Heart left ventricle (tissue), 16 donors: ENCODE data around the gene CCDC183. TPM values are rescaled to one million over a fixed set of nuclear protein-coding genes. Genes with fewer than 3 reads are reported as not detected.
A peak's percentile ranks its signal among the peaks of the same experiment; 100 is the strongest.

Source experiments
- ATAC-seq, 4 donors: fragments of 200-7000 bp; cut with Tn5 transposase; one replicate each; pipeline ENCODE4 v1.9.1; 2020 to 2022; ENCODE audit warnings: moderate library complexity in 4 of 4, mild to moderate bottlenecking in 3 of 4, moderate number of reproducible peaks in 1 of 4
- DNase-seq, 5 donors: peaks; one replicate each; pipeline ENCODE4 v3.0.0-alpha.2; 2020
- H3K27ac ChIP-seq, 12 donors: fragments of 200-600 bp; sonication (generic) in 4 of 12; one replicate each; pipeline versions ENCODE4 v1.5.0 to v1.8.0; 2016 to 2022; ENCODE audit warnings: mild to moderate bottlenecking in 2 of 12
- H3K27me3 ChIP-seq, 9 donors: fragments of 200-600 bp; sonication (generic) in 2 of 9; one replicate each; pipeline versions ENCODE4 v1.5.1 to v1.8.0; 2016 to 2022; ENCODE audit warnings: mild to moderate bottlenecking in 3 of 9
- H3K36me3 ChIP-seq, 9 donors: fragments of 200-600 bp; sonication (generic) in 2 of 9; one replicate each; pipeline versions ENCODE4 v1.5.0 to v1.8.0; 2018 to 2022; ENCODE audit warnings: mild to moderate bottlenecking in 2 of 9
- H3K4me1 ChIP-seq, 12 donors: fragments of 200-600 bp; sonication (generic) in 4 of 12; one replicate each; pipeline versions ENCODE4 v1.5.0 to v1.8.0; 2016 to 2022; ENCODE audit warnings: mild to moderate bottlenecking in 3 of 12
- H3K4me3 ChIP-seq, 12 donors: fragments of 200-600 bp; sonication (generic) in 4 of 12; one replicate each; pipeline versions ENCODE4 v1.5.0 to v1.8.0; 2017 to 2022; ENCODE audit warnings: mild to moderate bottlenecking in 9 of 12, moderate library complexity in 4 of 12
- H3K9me3 ChIP-seq, 12 donors: fragments of 200-600 bp; sonication (generic) in 4 of 12; one replicate each; pipeline versions ENCODE4 v1.5.0 to v1.8.0; 2016 to 2022; ENCODE audit warnings: mild to moderate bottlenecking in 1 of 12
- CTCF ChIP-seq, 12 donors: fragments of 200-600 bp; sonication (generic) in 4 of 12; IDR thresholded peaks; one replicate each; pipeline versions ENCODE4 v1.5.0 to v1.8.0; 2018 to 2022; ENCODE audit warnings: antibody characterized with exemption in 12 of 12, mild to moderate bottlenecking in 5 of 12
- POLR2A ChIP-seq, 2 donors: fragments of 450-650 bp; IDR thresholded peaks; one replicate each; pipeline ENCODE4 v1.6.1; 2017; ENCODE audit warnings: antibody characterized with exemption in 2 of 2, mild to moderate bottlenecking in 2 of 2, moderate library complexity in 2 of 2
- WGBS, 4 donors: extraction: QIAGEN DNeasy Blood & Tissue Kit in 2 of 4; methylation state at CpG; one replicate each; pipeline versions ENCODE4 v1.1.5 to v1.1.7; 2013 to 2018; 5-methylcytosine and 5-hydroxymethylcytosine counted together
- intact Hi-C, 10 donors: fragments of 100-400 bp; cut with DNase I; formaldehyde crosslinking; loops; one replicate each; pipeline versions ENCODE4 v1.11.1 to v1.14.2; 2022
- polyA plus RNA-seq, 2 donors: library from polyadenylated mRNA; stranded (reverse); fragments of 200-250 nt; gene quantifications; one replicate each; pipeline ENCODE4 v1.2.3, GENCODE V29; 2013
- total RNA-seq, 9 donors: library from RNA; depleted of rRNA in 2 of 9; stranded (reverse); fragments of >200 nt in 2 of 9; fragmentation: NEBNext Ultra II Directional in 3 of 9; extraction: Animal tissue kit (Norgen Biotek cat#: 25700) in 3 of 9; gene quantifications; one replicate each; pipeline versions ENCODE4 v1.1.0 to v1.2.4, GENCODE V29; 2016 to 2023
- donor health status: ischemic (EF 13 %, LVEDD 7.1; RV severe dilation, severe dysfunction).
- donor health status: healthy with polysubstance abuse.
- donor health status: DM: no; HTN: yes; CAD: no.
- donor health status: DM: no; HTN: no; CAD: no.
- donor health status: ischemic (EF 25% LVEDD 6.9; RV normal size, moderate dysfunction).
- donor health status: ischemic (EF 25% LVEDD 5.7; RV mildly dilated, moderate dysfunction).
- donor health status: healthy.
- donor health status: DM: yes; HTN: yes; CAD: no.
- donor health status: ischemic (EF 35%, LVEDD 5.7; RV mildly dilated, moderate dysfunction).
- donor health status: nonischemic (EF 11% LVEDD 7.7; RV severe dilation, severe dysfunction).
- donor health status: DM: yes; HTN: yes; CAD: no.
- donor health status: PGD.
- donor health status: ischemic (EF 29% LVEDD 5.4; RV normal size, mild dysfunction).
- donor health status: nonischemic (EF 23%, LVEDD 6.1; RV moderate dilation, normal function).

The CCDC183 gene
- total and polyA plus RNA-seq, 11 donors, result 0.32 to 4.7 (median 1.4) TPM

GRCh38 chr9:136756134-136756438, 40.1 kb upstream of the CCDC183 start:
- DNase-seq, result peak in 1 of 5 donors; percentile 6
- WGBS, 4 donors, result 87 to 99% (median 96%) methylated on average over 4 of the region's 4 CpGs
- Histone ChIP-seq H3K27me3 (no peaks in the 10 kb centered on the region), H3K4me3 (no peak overlapping the region), H3K9me3 (peaks cover 0 to 18% (median 0%) of the 10 kb centered on the region in 12 donors), H3K36me3 (no peaks in the 10 kb centered on the region), H3K27ac (no peak overlapping the region), H3K4me1 (peaks cover 0 to 11% (median 0%) of the 10 kb centered on the region in 12 donors)
- ATAC-seq, result no peak
- TF ChIP-seq POLR2A (IDR thresholded peaks at IDR 0.05) (no peak), CTCF (IDR thresholded peaks at IDR 0.05) (no peak)
- intact Hi-C loops, result no loop called here

- intact Hi-C loops, result no loop called here
- no peaks in the 10 kb centered on the region for H3K36me3 ChIP-seq
- peaks cover 0 to 11% (median 0%) of the 10 kb centered on the region in 12 donors for H3K9me3 ChIP-seq
- H3K4me1 ChIP-seq, result peaks cover 0 to 13% (median 0%) of the 10 kb centered on the region in 12 donors
- no peaks in the 10 kb centered on the region for H3K27me3 ChIP-seq
- WGBS, 4 donors, result 92 to 95% (median 94%) methylated on average over 18 of the region's 18 CpGs
- no peak overlapping the region for H3K27ac ChIP-seq
- TF ChIP-seq CTCF (IDR thresholded peaks at IDR 0.05) (no peak), POLR2A (IDR thresholded peaks at IDR 0.05) (no peak)
- DNase-seq (peak in 2 of 5 donors; percentile 16 to 61), ATAC-seq (no peak)
- no peak overlapping the region for H3K4me3 ChIP-seq
Observed at GRCh38 chr9:136756836-136757235, 39.3 kb upstream of the CCDC183 start.

GRCh38 chr9:136757328-136757727, 38.8 kb upstream of the CCDC183 start:
- ATAC-seq (no peak), DNase-seq (peak in 2 of 5 donors; percentile 6 to 60)

GRCh38 chr9:136757751-136758140, 38.4 kb upstream of the CCDC183 start:
- no peak overlapping the region for H3K4me3 ChIP-seq
- H3K4me1 ChIP-seq, result peaks cover 0 to 13% (median 0%) of the 10 kb centered on the region in 12 donors
- WGBS, 4 donors, result 87 to 93% (median 91%) methylated on average over 10 to 20 of the region's 20 CpGs
- H3K36me3 ChIP-seq, result no peaks in the 10 kb centered on the region
- H3K27me3 ChIP-seq, result peaks cover 0 to 5% (median 0%) of the 10 kb centered on the region in 9 donors
- H3K9me3 ChIP-seq, result peaks cover 0 to 10% (median 0%) of the 10 kb centered on the region in 12 donors
- DNase-seq, result peak in 2 of 5 donors; percentile 26 to 58
- H3K27ac ChIP-seq, result no peak overlapping the region
- intact Hi-C loops, result no loop called here
- TF ChIP-seq POLR2A (IDR thresholded peaks at IDR 0.05), result no peak
- TF ChIP-seq CTCF (IDR thresholded peaks at IDR 0.05), result no peak
- ATAC-seq, result no peak

More at GRCh38 chr9:136757328-136757727, 38.8 kb upstream of the CCDC183 start:
- Histone ChIP-seq H3K27me3 (peaks cover 0 to 2% (median 0%) of the 10 kb centered on the region in 9 donors), H3K4me3 (no peak overlapping the region), H3K36me3 (no peaks in the 10 kb centered on the region), H3K27ac (no peak overlapping the region), H3K9me3 (peaks cover 0 to 10% (median 0%) of the 10 kb centered on the region in 12 donors), H3K4me1 (peaks cover 0 to 13% (median 0%) of the 10 kb centered on the region in 12 donors)
- WGBS, 4 donors, result 88 to 94% (median 92%) methylated on average over 18 to 20 of the region's 20 CpGs
- intact Hi-C loops, result no loop called here
- TF ChIP-seq POLR2A (IDR thresholded peaks at IDR 0.05), result no peak

GRCh38 chr9:136759001-136759400, 37.1 kb upstream of the CCDC183 start:
- no peak overlapping the region for H3K4me3 ChIP-seq
- H3K4me1 ChIP-seq, result peaks cover 0 to 18% (median 0%) of the 10 kb centered on the region in 12 donors
- peaks cover 0 to 5% (median 0%) of the 10 kb centered on the region in 9 donors for H3K27me3 ChIP-seq
- peaks cover 0 to 10% (median 0%) of the 10 kb centered on the region in 12 donors for H3K9me3 ChIP-seq
- H3K36me3 ChIP-seq, result no peaks in the 10 kb centered on the region
- no peak overlapping the region for H3K27ac ChIP-seq
- 78 to 81% (median 80%) methylated on average over 7 to 9 of the region's 9 CpGs for WGBS, 4 donors
- TF ChIP-seq CTCF (IDR thresholded peaks at IDR 0.05), result no peak
- no peak for TF ChIP-seq POLR2A (IDR thresholded peaks at IDR 0.05)
- DNase-seq (no peak), ATAC-seq (no peak)
- intact Hi-C loops, result no loop called here
